ENCODE data around the gene GRIK3. TPM values are rescaled to one million over a fixed set of nuclear protein-coding genes. Genes with fewer than 3 reads are reported as not detected.

The GRIK3 gene
- total and polyA plus RNA-seq, 2 experiments from 2014 or later, result 0.09 TPM; not detected in 1

GRCh38 chr1:36938819-36939218 is 95.5 kb downstream of the GRIK3 start:
- no peak for DNase-seq (ENCODE audit: low read depth in 1 of 2, low spot score in 1 of 2)
- H3K4me3 ChIP-seq, result no peak overlapping the region
- no peaks in the 10 kb centered on the region for H3K4me1 ChIP-seq (ENCODE audit: low read depth)
- H3K9me3 ChIP-seq (ENCODE audit: low read depth), result no peaks in the 10 kb centered on the region
- TF ChIP-seq CTCF (IDR thresholded peaks at IDR 0.05; ENCODE audit: low read depth, low read length), result no peak
- peaks cover 9% of the 10 kb centered on the region for H3K27me3 ChIP-seq
- no peaks in the 10 kb centered on the region for H3K36me3 ChIP-seq
- H3K27ac ChIP-seq, result no peak overlapping the region

GRCh38 chr1:36937371-36937770 is 96.9 kb downstream of the GRIK3 start:
- TF ChIP-seq CTCF (IDR thresholded peaks at IDR 0.05; ENCODE audit: low read depth, low read length), result no peak
- Histone ChIP-seq H3K4me1 (ENCODE audit: low read depth) (no peaks in the 10 kb centered on the region), H3K9me3 (ENCODE audit: low read depth) (no peaks in the 10 kb centered on the region), H3K4me3 (no peak overlapping the region), H3K27me3 (peaks cover 9% of the 10 kb centered on the region), H3K27ac (no peak overlapping the region), H3K36me3 (no peaks in the 10 kb centered on the region)
- DNase-seq (ENCODE audit: low read depth in 1 of 2, low spot score in 1 of 2), result no peak

- Histone ChIP-seq H3K4me3 (no peak overlapping the region), H3K9me3 (ENCODE audit: low read depth) (no peaks in the 10 kb centered on the region), H3K27ac (no peak overlapping the region), H3K4me1 (ENCODE audit: low read depth) (no peaks in the 10 kb centered on the region), H3K36me3 (no peaks in the 10 kb centered on the region), H3K27me3 (no peaks in the 10 kb centered on the region)
- no peak for TF ChIP-seq CTCF (IDR thresholded peaks at IDR 0.05; ENCODE audit: low read depth, low read length)
- DNase-seq (ENCODE audit: low read depth in 1 of 2, low spot score in 1 of 2), result no peak
Measured at GRCh38 chr1:36934061-36934460, 100.3 kb downstream of the GRIK3 start.

- no peaks in the 10 kb centered on the region for H3K9me3 ChIP-seq (ENCODE audit: low read depth)
- TF ChIP-seq CTCF (IDR thresholded peaks at IDR 0.05; ENCODE audit: low read depth, low read length), result no peak
- no peak overlapping the region for H3K27ac ChIP-seq
- no peaks in the 10 kb centered on the region for H3K36me3 ChIP-seq
- no peak overlapping the region for H3K4me3 ChIP-seq
- no peaks in the 10 kb centered on the region for H3K27me3 ChIP-seq
- DNase-seq (ENCODE audit: low read depth in 1 of 2, low spot score in 1 of 2), result no peak
- H3K4me1 ChIP-seq (ENCODE audit: low read depth), result no peaks in the 10 kb centered on the region
Measured at GRCh38 chr1:36927826-36928225, 106.5 kb downstream of the GRIK3 start.

GRCh38 chr1:36925251-36925650 is 109.1 kb downstream of the GRIK3 start:
- Histone ChIP-seq H3K4me3 (no peak overlapping the region), H3K4me1 (ENCODE audit: low read depth) (no peaks in the 10 kb centered on the region), H3K36me3 (no peaks in the 10 kb centered on the region), H3K9me3 (ENCODE audit: low read depth) (no peaks in the 10 kb centered on the region), H3K27me3 (no peaks in the 10 kb centered on the region), H3K27ac (no peak overlapping the region)
- DNase-seq (ENCODE audit: low read depth in 1 of 2, low spot score in 1 of 2), result no peak
- no peak for TF ChIP-seq CTCF (IDR thresholded peaks at IDR 0.05; ENCODE audit: low read depth, low read length)

GRCh38 chr1:36924282-36924811 is 110.0 kb downstream of the GRIK3 start:
- Histone ChIP-seq H3K4me1 (ENCODE audit: low read depth) (no peaks in the 10 kb centered on the region), H3K27ac (no peak overlapping the region), H3K9me3 (ENCODE audit: low read depth) (no peaks in the 10 kb centered on the region), H3K4me3 (no peak overlapping the region), H3K36me3 (no peaks in the 10 kb centered on the region), H3K27me3 (no peaks in the 10 kb centered on the region)
- peak; percentile 46 to 92 for DNase-seq (ENCODE audit: low read depth in 1 of 2, low spot score in 1 of 2)
- TF ChIP-seq CTCF (IDR thresholded peaks at IDR 0.05; ENCODE audit: low read depth, low read length), result no peak
